GM19193 (cell line): Measurements from ENCODE around the gene MVK.

Source experiments
- POLR2A ChIP-seq: IDR thresholded peaks from 4 replicates; pipeline ENCODE4 v1.6.1; 2011; ENCODE audit not compliant: insufficient read depth, insufficient read length; ENCODE audit errors: extremely low read depth

MVK gene

DNA sequence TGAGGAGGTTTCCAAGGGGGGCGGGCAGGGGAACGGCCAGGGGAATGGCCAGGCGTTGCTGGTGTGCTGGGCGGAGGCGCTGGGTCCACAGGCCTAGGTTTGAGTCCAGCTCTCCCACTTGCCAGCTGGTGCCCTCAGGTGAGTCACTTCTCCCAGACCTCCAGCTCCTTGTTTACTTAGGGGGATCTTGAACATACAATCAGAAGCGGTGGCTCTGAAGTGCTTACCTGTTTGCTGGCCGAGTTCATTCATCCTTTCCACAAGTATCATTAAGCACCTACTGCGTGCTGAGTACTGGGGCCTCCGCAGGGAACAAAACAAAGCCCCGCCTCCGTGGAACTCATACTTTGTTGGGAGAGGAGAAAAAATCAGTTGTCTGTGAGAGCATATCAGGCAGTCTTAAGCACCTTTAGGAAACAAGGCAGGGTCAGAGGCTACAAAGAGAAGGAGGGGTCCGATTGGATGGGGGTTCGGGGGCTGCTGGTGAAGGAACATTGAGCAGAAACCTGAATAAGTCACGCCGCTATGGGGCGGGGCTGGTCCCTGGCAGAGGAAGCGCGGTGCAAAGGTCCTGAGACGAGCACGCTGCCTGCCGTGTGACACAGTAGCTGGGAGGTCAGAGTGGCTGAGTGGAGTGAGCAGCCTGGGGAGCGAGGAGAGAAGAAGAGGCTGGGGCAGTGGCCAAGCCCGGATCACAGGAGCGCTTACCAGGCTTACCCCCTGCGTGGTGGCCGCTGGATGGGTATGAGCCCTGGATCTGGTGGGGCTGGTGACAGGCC is 15.1 kb downstream of the MVK start:
- TF ChIP-seq POLR2A, result no peak

DNA sequence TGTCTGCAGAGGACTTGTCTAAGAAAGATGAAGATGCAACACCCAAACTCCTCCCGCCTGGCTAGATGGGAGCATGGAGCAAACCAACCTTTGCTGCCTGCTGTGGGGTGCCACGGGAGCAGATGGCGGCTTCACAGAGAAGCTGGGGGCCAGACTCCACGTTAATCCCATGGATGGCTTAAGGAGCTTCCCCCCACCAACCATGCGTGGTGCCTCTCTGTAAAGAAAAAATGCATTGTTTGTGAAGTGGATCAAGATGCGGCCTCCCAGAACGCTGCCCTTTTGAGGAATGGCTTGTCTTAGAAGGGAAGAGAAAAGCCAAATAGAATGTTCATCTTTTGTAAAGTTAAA is 15.6 kb downstream of the MVK start:
- no peak for TF ChIP-seq POLR2A

GRCh38 chr12:109589691-109590245 is 16.2 kb downstream of the MVK start:
- TF ChIP-seq POLR2A, result no peak

- no peak for TF ChIP-seq POLR2A
Measured at GRCh38 chr12:109590566-109590965, 17.0 kb downstream of the MVK start.

- no peak for TF ChIP-seq POLR2A
Measured at GRCh38 chr12:109591041-109591440, 17.4 kb downstream of the MVK start.

- TF ChIP-seq POLR2A, result no peak
Measured at GRCh38 chr12:109592195-109592904, 18.8 kb downstream of the MVK start.

DNA sequence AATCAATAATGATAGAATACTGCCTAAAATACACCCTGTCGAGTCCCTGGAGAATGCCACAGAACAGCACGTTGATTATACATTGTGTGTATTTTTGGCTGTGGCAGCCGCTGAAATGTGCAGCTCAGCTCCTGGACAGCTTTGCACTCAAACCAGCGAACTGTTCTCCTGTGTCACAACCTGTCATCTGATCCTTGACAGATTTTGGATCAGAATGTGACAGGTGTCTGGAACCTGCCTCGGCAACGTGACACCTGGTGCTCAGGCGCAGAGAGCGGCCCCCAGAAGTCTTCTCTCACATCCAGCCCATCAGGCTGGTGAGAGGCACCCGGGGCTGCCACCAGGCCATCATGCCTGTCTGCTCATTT is 19.3 kb downstream of the MVK start:
- no peak for TF ChIP-seq POLR2A

DNA sequence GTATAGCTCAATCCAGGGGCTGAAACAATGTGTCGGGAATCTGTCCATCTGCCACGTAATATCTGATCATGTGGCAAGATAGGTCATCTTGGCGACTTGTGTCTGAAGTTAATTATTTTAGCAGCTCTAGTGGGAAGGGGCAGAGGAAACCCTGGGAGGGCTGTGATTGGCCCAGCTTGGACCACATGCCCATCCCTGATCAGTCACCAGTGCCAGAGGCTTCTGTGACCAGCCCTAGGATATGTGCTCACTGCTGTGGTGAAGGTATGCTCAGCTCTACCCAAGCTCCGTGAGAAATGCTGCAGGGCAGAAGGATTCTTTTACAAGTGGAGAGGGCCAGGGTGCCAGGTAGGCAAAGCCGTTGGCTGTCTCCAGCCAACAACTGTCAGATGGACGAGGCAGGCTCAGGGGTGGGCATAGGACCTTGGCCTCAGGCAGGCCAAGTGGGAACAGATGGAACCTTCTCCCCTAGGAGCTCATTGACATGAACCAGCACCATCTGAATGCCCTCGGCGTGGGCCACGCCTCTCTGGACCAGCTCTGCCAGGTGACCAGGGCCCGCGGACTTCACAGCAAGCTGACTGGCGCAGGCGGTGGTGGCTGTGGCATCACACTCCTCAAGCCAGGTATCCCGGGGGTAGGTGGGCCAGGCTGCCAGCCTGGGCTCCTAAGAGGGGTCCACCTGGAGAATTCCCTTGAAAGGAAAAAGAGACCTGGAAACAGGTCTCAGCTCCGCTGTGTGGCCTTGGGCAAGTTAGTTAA is 21.1 kb downstream of the MVK start:
- no peak for TF ChIP-seq POLR2A

DNA sequence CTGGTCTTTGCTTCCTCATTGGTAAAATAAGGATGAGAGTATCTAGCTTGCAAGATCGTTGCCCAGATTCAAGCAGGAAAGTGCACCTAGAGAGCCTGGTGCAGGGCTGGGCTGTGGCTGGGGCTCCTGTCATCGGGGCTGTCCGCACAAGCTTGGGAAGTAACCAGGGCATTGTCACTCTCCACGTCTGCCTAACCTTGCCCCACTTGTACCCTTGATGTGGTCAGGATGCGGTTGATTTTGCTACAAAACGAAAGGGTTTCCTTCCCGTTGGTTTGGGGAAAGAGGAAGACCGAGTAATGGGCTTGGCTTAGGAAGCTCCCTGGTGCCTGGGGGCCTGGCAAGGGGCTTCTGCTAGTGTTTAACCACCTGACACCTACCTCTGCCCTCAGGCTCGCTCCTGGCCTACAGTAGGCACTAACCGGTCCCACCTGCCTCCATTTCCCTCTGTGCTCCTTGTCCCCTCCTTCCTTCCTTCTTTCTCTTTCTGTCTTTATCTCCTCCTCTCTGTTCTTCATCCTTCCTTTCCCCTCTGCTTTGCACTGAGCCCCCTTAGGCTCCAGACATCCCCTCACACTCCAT is 21.8 kb downstream of the MVK start:
- TF ChIP-seq POLR2A, result no peak

DNA sequence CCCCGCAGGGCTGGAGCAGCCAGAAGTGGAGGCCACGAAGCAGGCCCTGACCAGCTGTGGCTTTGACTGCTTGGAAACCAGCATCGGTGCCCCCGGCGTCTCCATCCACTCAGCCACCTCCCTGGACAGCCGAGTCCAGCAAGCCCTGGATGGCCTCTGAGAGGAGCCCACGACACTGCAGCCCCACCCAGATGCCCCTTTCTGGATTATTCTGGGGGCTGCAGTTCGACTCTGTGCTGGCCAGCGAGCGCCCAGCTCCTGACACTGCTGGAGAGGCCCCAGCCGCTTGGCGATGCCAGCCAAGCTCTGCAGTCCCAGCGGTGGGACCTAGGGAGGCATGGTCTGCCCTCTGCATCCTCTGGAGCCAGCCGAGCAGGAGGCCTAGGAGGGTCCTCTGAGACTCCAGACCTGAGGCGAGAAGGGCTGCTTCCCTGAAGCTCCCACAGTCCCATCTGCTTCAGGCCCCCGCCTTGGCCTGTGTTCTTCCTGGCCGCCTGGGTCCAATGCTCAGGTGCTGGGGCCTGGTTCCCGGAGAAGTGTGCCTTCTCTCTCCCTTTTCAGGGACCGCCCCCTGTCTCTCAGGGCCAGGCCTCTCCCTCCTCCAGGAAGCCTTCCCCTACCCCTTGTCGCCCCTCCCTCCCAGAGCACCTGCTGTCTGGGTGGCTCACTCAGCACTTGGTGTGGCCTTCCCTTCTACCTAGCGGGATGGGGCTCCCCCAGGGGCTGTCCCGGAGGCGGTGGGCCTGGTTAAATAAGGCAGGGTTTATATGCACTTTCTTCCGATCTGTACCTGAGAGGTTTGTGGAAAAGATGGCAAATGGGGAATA is 23.0 kb downstream of the MVK start:
- TF ChIP-seq POLR2A, result no peak

DNA sequence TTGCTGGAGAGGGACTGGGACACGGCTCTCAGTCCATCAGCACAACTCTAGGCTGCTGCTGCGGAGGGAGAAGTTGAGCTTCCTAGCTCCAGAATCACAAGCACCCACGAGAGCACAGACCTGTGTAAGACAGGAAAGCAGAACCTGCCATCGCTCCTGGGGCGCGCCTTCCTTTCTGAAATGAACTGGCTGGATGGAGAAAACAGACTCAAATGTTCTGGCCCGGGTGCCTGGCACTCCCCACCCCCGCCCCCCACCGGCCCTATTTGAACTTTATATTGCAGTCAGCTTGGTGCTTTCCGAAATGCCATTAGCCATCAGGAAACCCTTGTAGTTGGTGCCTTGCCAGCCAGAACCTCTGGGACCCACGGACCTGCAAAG is 23.8 kb downstream of the MVK start:
- no peak for TF ChIP-seq POLR2A

GRCh38 chr12:109597795-109598427 is 24.3 kb downstream of the MVK start:
- no peak for TF ChIP-seq POLR2A

DNA sequence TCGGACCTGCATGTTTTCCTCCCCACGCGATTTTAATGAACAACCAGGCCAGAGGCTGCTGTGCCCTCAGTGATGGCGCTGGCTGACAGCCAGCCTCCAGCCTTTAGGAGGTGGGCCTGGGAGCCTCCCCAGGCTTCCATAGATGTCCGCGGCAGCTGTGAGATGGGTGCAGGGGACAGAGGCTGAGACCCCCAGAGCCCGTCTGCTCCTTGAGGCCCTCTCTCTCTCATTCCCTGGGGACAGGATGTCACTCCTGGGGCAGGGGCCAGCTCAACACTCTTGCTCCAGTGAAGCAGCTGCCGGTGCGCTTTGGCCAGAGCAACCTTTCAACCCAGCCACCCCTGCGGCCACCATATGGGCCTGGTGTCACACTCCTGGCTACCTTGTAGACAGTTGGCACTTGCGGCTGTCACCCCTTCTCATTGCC is 24.8 kb downstream of the MVK start:
- TF ChIP-seq POLR2A, result no peak

GRCh38 chr12:109599087-109599486 is 25.5 kb downstream of the MVK start:
- no peak for TF ChIP-seq POLR2A
